ENCODE measurements around the gene PPDPF. TPM values are rescaled to one million over a fixed set of nuclear protein-coding genes. Genes with fewer than 3 reads are reported as not detected.
"Not testable (repeated sequence)": the region's sequence is repeated elsewhere in the genome, so short reads cannot be mapped to it uniquely, and the experiment has no call there.

PPDPF gene
- total RNA-seq, 4 donors from 2014 or later, result 114 to 256 (median 162) TPM

DNA sequence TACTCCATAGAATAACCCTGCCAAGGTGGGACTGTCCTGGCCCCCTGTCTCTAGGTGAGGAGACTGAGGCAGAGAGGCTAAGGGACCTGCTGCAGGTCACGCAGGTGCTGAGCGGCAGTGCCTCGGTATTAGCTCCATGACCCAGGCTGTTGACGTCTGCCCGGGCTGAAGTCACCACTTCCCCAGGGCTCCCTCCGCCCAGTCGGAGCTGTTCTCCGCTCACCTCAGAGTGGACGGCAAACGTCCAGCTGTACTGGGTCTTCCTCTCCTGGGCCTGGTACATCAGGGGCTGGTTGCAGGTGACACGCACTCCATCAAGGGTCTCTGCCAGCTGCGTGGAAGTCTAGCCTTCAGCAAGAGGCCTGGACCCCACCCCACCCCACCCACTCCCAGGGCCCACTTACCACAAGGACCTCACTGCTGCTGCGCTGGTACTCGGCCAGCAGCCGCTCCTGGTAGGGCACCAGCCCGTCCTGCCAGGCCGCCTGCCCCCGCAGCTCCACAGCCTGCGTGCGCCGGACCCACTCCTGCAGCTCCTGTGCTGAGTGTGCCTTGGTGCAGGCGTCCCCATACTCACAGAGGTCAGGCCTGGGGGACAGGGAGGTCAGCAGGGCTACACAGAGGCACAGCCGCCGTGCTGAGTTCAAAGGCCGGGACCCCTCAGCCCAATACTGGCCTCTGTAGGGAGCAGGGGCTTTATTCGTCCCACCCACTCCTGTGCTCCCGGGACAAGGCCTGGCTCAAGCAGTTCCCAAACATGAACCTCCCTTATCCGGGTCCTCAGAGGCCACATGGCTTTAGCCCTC is 49.9 kb downstream of the PPDPF start:
- Histone ChIP-seq H3K27me3 (no peaks in the 10 kb centered on the region), H3K4me3 (no peak overlapping the region), H3K36me3 (peaks cover 0 to 39% of the 10 kb centered on the region in 2 donors), H3K9me3 (no peaks in the 10 kb centered on the region), H3K4me1 (peaks cover 0 to 43% (median 0%) of the 10 kb centered on the region in 3 donors), H3K27ac (no peak overlapping the region)
- TF ChIP-seq, protein P1, sequence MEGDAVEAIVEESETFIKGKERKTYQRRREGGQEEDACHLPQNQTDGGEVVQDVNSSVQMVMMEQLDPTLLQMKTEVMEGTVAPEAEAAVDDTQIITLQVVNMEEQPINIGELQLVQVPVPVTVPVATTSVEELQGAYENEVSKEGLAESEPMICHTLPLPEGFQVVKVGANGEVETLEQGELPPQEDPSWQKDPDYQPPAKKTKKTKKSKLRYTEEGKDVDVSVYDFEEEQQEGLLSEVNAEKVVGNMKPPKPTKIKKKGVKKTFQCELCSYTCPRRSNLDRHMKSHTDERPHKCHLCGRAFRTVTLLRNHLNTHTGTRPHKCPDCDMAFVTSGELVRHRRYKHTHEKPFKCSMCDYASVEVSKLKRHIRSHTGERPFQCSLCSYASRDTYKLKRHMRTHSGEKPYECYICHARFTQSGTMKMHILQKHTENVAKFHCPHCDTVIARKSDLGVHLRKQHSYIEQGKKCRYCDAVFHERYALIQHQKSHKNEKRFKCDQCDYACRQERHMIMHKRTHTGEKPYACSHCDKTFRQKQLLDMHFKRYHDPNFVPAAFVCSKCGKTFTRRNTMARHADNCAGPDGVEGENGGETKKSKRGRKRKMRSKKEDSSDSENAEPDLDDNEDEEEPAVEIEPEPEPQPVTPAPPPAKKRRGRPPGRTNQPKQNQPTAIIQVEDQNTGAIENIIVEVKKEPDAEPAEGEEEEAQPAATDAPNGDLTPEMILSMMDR (IDR thresholded peaks at IDR 0.05), result no peak
- TF ChIP-seq POLR2AphosphoS5 (IDR thresholded peaks at IDR 0.05), result no peak
- no peak for TF ChIP-seq EP300 (IDR thresholded peaks at IDR 0.05)
- no peak for TF ChIP-seq POLR2A (IDR thresholded peaks at IDR 0.05)
- WGBS, 2 donors (ENCODE audit: low coverage in 1 of 2), result 100% methylated on average over 4 of the region's 28 CpGs; no CpG with 5 or more reads in 1 of the 2 donors
- no peak for ATAC-seq

DNA sequence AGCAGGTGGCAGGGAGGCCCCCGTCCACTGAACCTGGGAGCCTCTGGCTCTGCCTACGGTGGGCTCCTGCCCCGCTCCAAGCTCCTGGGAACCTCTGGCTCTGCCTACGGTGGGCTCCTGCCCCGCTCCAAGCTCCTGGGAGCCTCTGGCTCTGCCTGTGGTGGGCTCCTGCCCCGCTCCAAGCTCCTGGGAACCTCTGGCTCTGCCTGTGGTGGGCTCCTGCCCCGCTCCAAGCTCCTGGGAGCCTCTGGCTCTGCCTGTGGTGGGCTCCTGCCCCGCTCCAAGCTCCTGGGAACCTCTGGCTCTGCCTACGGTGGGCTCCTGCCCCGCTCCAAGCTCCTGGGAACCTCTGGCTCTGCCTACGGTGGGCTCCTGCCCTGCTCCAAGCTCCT is 50.5 kb downstream of the PPDPF start:
- H3K4me1 ChIP-seq, result peaks cover 0 to 47% (median 0%) of the 10 kb centered on the region in 3 donors
- not testable (repeated sequence) for H3K4me3 ChIP-seq, H3K27ac ChIP-seq, ATAC-seq, H3K27me3 ChIP-seq, H3K9me3 ChIP-seq
- WGBS, 2 donors (ENCODE audit: low coverage in 1 of 2), result 100% methylated on average over 1 of the region's 11 CpGs; no CpG with 5 or more reads in 1 of the 2 donors
- peaks cover 0 to 33% of the 10 kb centered on the region in 2 donors for H3K36me3 ChIP-seq

Other genes with a start within 250 kb of the PPDPF start
- 10 to 100 TPM; 35.0 to 50.1 (median 45.2) TPM for gene ARFGAP1, start 248.0 kb upstream of the PPDPF start, total RNA-seq
- not detected for gene COL20A1, start 227.6 kb upstream of the PPDPF start, total RNA-seq
- not detected for gene CHRNA4, start 159.4 kb upstream of the PPDPF start, total RNA-seq
- under 1 TPM in 3 of 4 donors, not detected in 1; 0.19 to 0.40 (median 0.40) TPM for gene KCNQ2, start 48.1 kb upstream of the PPDPF start, total RNA-seq
- gene EEF1A2, start 21.7 kb upstream of the PPDPF start, total RNA-seq, result 1 to 10 TPM in 3 of 4 donors, under 1 TPM in 1; 0.47 to 6.5 (median 3.4) TPM
- gene PTK6, start 16.6 kb downstream of the PPDPF start, total RNA-seq, result 1 to 10 TPM in 1 of 4 donors, under 1 TPM in 2, not detected in 1; 0.13 to 2.1 (median 0.42) TPM
- gene SRMS, start 27.0 kb downstream of the PPDPF start, total RNA-seq, result not detected
- under 1 TPM in 1 of 4 donors, not detected in 3; 0.27 TPM for gene FNDC11, start 33.4 kb downstream of the PPDPF start, total RNA-seq
- gene HELZ2, start 53.5 kb downstream of the PPDPF start, total RNA-seq, result 10 to 100 TPM; 14.2 to 22.2 (median 20.2) TPM
- 10 to 100 TPM in 3 of 4 donors, 1 to 10 TPM in 1; 9.8 to 16.1 (median 12.1) TPM for gene GMEB2, start 106.3 kb downstream of the PPDPF start, total RNA-seq
- gene STMN3, start 132.7 kb downstream of the PPDPF start, total RNA-seq, result 10 to 100 TPM; 13.7 to 31.6 (median 17.0) TPM
- 10 to 100 TPM in 3 of 4 donors, 1 to 10 TPM in 1; 7.1 to 43.7 (median 18.7) TPM for gene RTEL1, start 137.5 kb downstream of the PPDPF start, total RNA-seq
- gene TNFRSF6B, start 175.9 kb downstream of the PPDPF start, total RNA-seq, result 10 to 100 TPM in 3 of 4 donors, 1 to 10 TPM in 1; 8.9 to 27.8 (median 15.4) TPM
- 10 to 100 TPM; 38.9 to 56.4 (median 49.0) TPM for gene ARFRP1, start 187.2 kb downstream of the PPDPF start, total RNA-seq
- gene ZGPAT, start 187.3 kb downstream of the PPDPF start, total RNA-seq, result 10 to 100 TPM; 21.7 to 51.7 (median 32.9) TPM
- 10 to 100 TPM in 1 of 4 donors, 1 to 10 TPM in 3; 4.7 to 17.0 (median 7.2) TPM for gene LIME1, start 215.9 kb downstream of the PPDPF start, total RNA-seq
- 10 to 100 TPM; 36.5 to 98.7 (median 59.9) TPM for gene SLC2A4RG, start 219.0 kb downstream of the PPDPF start, total RNA-seq